Peyer's patch (tissue), 4 donors: ENCODE data around the gene HARBI1. TPM values are rescaled to one million over a fixed set of nuclear protein-coding genes. Genes with fewer than 3 reads are reported as not detected.

Experiments used
- DNase-seq, 3 donors: peaks; one replicate each; pipeline ENCODE4 v3.0.0-alpha.2; 2017 to 2019
- H3K27ac ChIP-seq, 4 donors: fragments of 200-600 bp; sonication (generic); one replicate each; pipeline ENCODE4 v1.5.1; 2016 to 2019
- H3K27me3 ChIP-seq, 2 donors: fragments of 200-600 bp; sonication (generic); one replicate each; pipeline ENCODE4 v1.5.1; 2019
- H3K36me3 ChIP-seq, 3 donors: fragments of 200-600 bp; sonication (generic); one replicate each; pipeline ENCODE4 v1.5.1; 2016 to 2019
- H3K4me1 ChIP-seq, 4 donors: fragments of 200-600 bp; sonication (generic); one replicate each; pipeline ENCODE4 v1.5.1; 2016 to 2019
- H3K4me3 ChIP-seq, 4 donors: fragments of 200-600 bp; sonication (generic); 1 replicate in 3 of 4; 2 replicates in 1 of 4; pipeline ENCODE4 v1.5.1; 2016 to 2019; ENCODE audit warnings: mild to moderate bottlenecking in 1 of 4
- H3K9me3 ChIP-seq, 4 donors: fragments of 200-600 bp; sonication (generic); one replicate each; pipeline ENCODE4 v1.5.1; 2016 to 2019; ENCODE audit warnings: mild to moderate bottlenecking in 1 of 4
- POLR2A ChIP-seq, 2 donors: fragments of 450-650 bp; IDR thresholded peaks; one replicate each; pipeline ENCODE4 v1.5.1; 2017; ENCODE audit warnings: antibody characterized with exemption in 2 of 2, mild to moderate bottlenecking in 2 of 2, moderate library complexity in 2 of 2
- total RNA-seq, 4 donors: library from RNA; depleted of rRNA; stranded (reverse); fragments of >200 nt; gene quantifications; one replicate each; pipeline ENCODE4 v1.1.0, GENCODE V29; 2016
- TF ChIP-seq, protein P1 (sequence below), 6 experiments: fragments of 450-650 bp in 4 of 6; fragments of 200-600 bp in 2 of 6; sonication (generic) in 1 of 6; IDR thresholded peaks; one replicate each; pipeline ENCODE4 v1.5.1; 2017 to 2019; ENCODE audit warnings: antibody characterized with exemption in 6 of 6, mild to moderate bottlenecking in 3 of 6, moderate library complexity in 1 of 6

Gene HARBI1
- total RNA-seq, 4 donors from 2014 or later, result 3.3 to 4.4 (median 4.1) TPM

DNA sequence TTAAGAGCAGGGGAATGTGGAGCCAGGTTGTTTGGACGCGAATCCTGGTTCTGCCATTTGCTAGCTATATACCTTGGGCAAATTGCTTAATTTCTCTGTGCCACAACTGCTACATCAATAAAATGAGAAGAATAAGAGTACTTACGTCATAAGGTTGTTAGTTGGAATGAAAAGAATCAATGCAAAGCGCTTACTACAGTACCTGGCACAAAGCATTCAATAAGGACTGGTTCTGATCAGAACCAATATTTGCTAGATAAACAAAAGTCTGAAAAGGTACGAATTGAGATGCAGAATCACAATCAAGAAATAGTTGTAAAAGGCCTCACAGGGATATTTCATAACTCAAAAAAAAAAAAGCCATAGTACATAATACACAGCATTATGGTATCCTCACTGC lies 34.4 kb downstream of the HARBI1 start:
- H3K27me3 ChIP-seq, result no peaks in the 10 kb centered on the region
- H3K4me3 ChIP-seq, result no peak overlapping the region
- no peak overlapping the region for H3K27ac ChIP-seq
- no peak for TF ChIP-seq POLR2A (IDR thresholded peaks at IDR 0.05)
- TF ChIP-seq, protein P1, sequence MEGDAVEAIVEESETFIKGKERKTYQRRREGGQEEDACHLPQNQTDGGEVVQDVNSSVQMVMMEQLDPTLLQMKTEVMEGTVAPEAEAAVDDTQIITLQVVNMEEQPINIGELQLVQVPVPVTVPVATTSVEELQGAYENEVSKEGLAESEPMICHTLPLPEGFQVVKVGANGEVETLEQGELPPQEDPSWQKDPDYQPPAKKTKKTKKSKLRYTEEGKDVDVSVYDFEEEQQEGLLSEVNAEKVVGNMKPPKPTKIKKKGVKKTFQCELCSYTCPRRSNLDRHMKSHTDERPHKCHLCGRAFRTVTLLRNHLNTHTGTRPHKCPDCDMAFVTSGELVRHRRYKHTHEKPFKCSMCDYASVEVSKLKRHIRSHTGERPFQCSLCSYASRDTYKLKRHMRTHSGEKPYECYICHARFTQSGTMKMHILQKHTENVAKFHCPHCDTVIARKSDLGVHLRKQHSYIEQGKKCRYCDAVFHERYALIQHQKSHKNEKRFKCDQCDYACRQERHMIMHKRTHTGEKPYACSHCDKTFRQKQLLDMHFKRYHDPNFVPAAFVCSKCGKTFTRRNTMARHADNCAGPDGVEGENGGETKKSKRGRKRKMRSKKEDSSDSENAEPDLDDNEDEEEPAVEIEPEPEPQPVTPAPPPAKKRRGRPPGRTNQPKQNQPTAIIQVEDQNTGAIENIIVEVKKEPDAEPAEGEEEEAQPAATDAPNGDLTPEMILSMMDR (IDR thresholded peaks at IDR 0.05), result no peak
- DNase-seq, result no peak
- no peaks in the 10 kb centered on the region for H3K9me3 ChIP-seq
- H3K36me3 ChIP-seq, result no peaks in the 10 kb centered on the region
- no peaks in the 10 kb centered on the region for H3K4me1 ChIP-seq

DNA sequence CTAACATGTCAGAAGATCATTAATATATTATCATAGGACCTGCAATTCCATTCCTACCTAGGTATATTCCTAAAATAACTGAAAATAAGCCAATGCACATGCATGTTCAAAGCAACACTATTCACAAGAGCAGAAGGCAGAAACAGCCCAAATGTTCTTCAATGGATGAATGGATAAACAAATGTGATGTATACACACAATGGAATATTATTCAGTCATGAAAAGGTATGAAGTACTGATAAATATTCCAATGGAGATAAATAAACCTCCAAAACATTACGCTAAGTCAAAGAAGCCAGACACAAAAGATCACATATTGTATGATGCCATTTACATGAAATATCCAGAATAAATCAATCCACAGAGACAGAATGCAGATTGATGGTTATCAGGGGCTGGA lies 40.0 kb downstream of the HARBI1 start:
- no peak overlapping the region for H3K4me3 ChIP-seq
- DNase-seq, result no peak
- H3K27me3 ChIP-seq, result no peaks in the 10 kb centered on the region
- no peak overlapping the region for H3K27ac ChIP-seq
- no peaks in the 10 kb centered on the region for H3K9me3 ChIP-seq
- TF ChIP-seq POLR2A (IDR thresholded peaks at IDR 0.05), result no peak
- TF ChIP-seq, protein P1 (IDR thresholded peaks at IDR 0.05), result no peak
- no peaks in the 10 kb centered on the region for H3K4me1 ChIP-seq
- H3K36me3 ChIP-seq, result no peaks in the 10 kb centered on the region

DNA sequence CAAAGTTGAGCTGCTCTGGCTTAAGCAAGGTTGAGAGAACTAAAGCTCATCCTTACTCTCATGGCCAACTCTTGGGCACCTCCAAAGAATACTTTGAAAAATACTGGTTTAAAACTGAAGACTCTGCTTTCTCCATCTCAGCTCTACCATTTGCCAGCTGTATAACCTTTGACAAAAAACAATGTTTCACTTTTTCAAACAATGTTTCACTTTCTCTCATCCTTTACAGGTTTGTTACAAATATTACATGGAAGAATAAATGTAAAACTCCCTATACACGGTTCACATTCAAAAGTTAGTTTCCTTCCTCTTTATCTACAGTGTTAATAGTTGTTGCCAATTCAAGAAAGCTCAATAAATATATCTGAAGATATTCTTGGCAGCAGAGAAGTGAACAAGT lies 42.4 kb downstream of the HARBI1 start:
- no peaks in the 10 kb centered on the region for H3K27me3 ChIP-seq
- DNase-seq, result no peak
- no peak overlapping the region for H3K4me3 ChIP-seq
- no peak overlapping the region for H3K27ac ChIP-seq
- H3K4me1 ChIP-seq, result no peaks in the 10 kb centered on the region
- H3K36me3 ChIP-seq, result no peaks in the 10 kb centered on the region
- H3K9me3 ChIP-seq, result no peaks in the 10 kb centered on the region
- no peak for TF ChIP-seq POLR2A (IDR thresholded peaks at IDR 0.05)
- TF ChIP-seq, protein P1 (IDR thresholded peaks at IDR 0.05), result no peak

DNA sequence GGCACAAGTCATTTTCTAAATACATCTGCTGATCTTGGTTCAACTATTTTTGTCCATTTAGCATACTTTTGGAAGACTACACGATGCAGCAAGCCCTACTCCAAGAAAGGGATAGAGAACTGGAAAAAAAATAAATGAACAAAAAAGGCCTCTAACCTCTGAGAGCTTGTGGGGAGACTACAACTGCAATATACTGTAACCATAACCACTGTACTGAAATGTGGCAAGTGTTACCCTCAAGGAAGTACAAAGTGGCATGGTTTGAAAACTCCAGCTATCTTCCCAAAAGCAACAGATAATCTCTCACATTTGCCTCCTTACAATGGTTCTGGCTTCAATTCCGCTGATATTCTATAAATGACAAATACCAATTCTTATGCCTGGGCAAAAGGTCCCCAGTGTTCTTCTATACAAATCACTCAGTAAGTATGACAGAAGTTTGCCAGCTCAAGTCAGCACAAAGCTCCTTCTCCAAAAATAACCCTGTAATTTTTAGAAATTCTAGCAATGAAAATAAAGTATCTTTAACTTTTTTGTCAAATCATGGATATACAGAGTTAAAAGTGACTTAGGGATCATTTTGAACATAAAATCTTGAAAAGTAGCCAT lies 46.1 kb downstream of the HARBI1 start:
- Histone ChIP-seq H3K9me3 (no peaks in the 10 kb centered on the region), H3K4me3 (no peak overlapping the region), H3K36me3 (no peaks in the 10 kb centered on the region), H3K27me3 (no peaks in the 10 kb centered on the region), H3K27ac (no peak overlapping the region), H3K4me1 (no peaks in the 10 kb centered on the region)
- no peak for DNase-seq
- TF ChIP-seq, protein P1 (IDR thresholded peaks at IDR 0.05), result no peak
- no peak for TF ChIP-seq POLR2A (IDR thresholded peaks at IDR 0.05)

DNA sequence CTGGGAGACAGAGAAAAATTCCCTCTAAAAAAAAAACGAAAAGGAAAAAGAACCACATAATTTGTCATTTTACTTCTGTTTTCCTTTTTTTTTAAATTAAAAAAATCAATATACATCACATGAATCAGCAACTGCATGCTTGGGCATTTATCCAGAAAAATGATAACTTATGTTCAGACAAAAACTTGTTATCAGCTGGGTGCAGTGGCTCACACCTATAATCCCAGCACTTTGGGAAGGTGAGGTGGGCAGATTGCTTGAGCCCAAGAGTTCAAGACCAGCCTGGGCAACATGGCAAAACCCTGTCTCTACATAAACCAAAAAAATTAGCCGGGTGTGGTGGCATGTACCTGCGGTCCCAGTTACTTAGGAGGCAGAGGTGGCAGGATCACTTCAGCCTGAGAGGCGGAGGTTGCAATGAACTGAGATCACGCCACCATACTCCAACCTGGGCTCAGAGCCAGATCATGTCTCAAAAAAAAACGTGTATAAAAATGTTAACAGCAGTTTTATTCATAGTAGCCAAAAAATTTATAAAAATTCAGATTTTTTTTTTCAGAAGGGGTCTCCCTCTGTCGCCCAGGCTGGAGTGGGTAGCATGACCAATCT lies 51.7 kb downstream of the HARBI1 start:
- Histone ChIP-seq H3K9me3 (no peaks in the 10 kb centered on the region), H3K36me3 (no peaks in the 10 kb centered on the region), H3K4me3 (no peak overlapping the region), H3K27me3 (no peaks in the 10 kb centered on the region), H3K27ac (no peak overlapping the region), H3K4me1 (peaks cover 0 to 10% (median 2%) of the 10 kb centered on the region in 4 donors)
- no peak for DNase-seq
- TF ChIP-seq POLR2A (IDR thresholded peaks at IDR 0.05), result no peak
- TF ChIP-seq, protein P1 (IDR thresholded peaks at IDR 0.05), result no peak
